Neural cell (in vitro differentiated cells): Measurements from ENCODE around the gene TMEM164. TPM values are rescaled to one million over a fixed set of nuclear protein-coding genes. Genes with fewer than 3 reads are reported as not detected.

Experiments used
- H2AFZ ChIP-seq: fragments of 200-600, 300-800 bp; sonication (generic), shearing (Covaris generic); 2 replicates; pipeline ENCODE4 v1.6.0; 2014; ENCODE audit warnings: low read depth, mild to moderate bottlenecking, antibody characterized with exemption, low read length, moderate library complexity
- H3F3A ChIP-seq: fragments of 200-600 bp; shearing (Covaris generic); 2 replicates; pipeline ENCODE4 v1.6.1; 2016; ENCODE audit warnings: mild to moderate bottlenecking, moderate library complexity, mixed read lengths, antibody characterized with exemption, low read length; ENCODE audit not compliant: insufficient read depth, poor library complexity, severe bottlenecking
- H3K27ac ChIP-seq: fragments of 200-600, 300-800 bp; sonication (generic), shearing (Covaris generic); 2 replicates; pipeline ENCODE4 v1.5.1; 2014; ENCODE audit warnings: mild to moderate bottlenecking, low read length, moderate library complexity
- H3K27me3 ChIP-seq: fragments of 300-800, 200-600 bp; sonication (generic), shearing (Covaris generic); 2 replicates; pipeline ENCODE4 v1.6.0; 2014; ENCODE audit warnings: mild to moderate bottlenecking, low read depth, low read length, moderate library complexity; ENCODE audit not compliant: insufficient read depth
- H3K36me3 ChIP-seq: fragments of 300-800, 200-600 bp; sonication (generic), shearing (Covaris generic); 2 replicates; pipeline ENCODE4 v1.5.1; 2014; ENCODE audit warnings: mild to moderate bottlenecking, antibody characterized with exemption, low read length, moderate library complexity; ENCODE audit not compliant: insufficient read depth
- H3K4me2 ChIP-seq: fragments of 300-800, 200-600 bp; sonication (generic), shearing (Covaris generic); 2 replicates; pipeline ENCODE4 v1.6.0; 2014; ENCODE audit warnings: mild to moderate bottlenecking, low read length
- H3K4me3 ChIP-seq: fragments of 300-800, 200-600 bp; sonication (generic), shearing (Covaris generic); 2 replicates; pipeline ENCODE4 v1.5.1; 2014; ENCODE audit warnings: mild to moderate bottlenecking, low read length, moderate library complexity
- H3K79me2 ChIP-seq: fragments of 200-600 bp; shearing (Covaris generic); replicated peaks from 2 replicates; pipeline ENCODE4 v1.6.0; 2014; ENCODE audit warnings: mild to moderate bottlenecking, low read length, moderate library complexity; ENCODE audit not compliant: insufficient read depth
- H3K9ac ChIP-seq: fragments of 300-800, 200-600 bp; sonication (generic), shearing (Covaris generic); 2 replicates; pipeline ENCODE4 v1.6.1; 2016; ENCODE audit warnings: mild to moderate bottlenecking, low read length, mixed read lengths
- H3K9me2 ChIP-seq: fragments of 200-600 bp; shearing (Covaris generic); 2 replicates; pipeline ENCODE4 v1.6.1; 2016; ENCODE audit warnings: mild to moderate bottlenecking, low read length, mixed read lengths; ENCODE audit not compliant: insufficient read depth
- H3K9me3 ChIP-seq: fragments of 200-600, 300-800 bp; sonication (generic), shearing (Covaris generic); 2 replicates; pipeline ENCODE4 v1.6.1; 2016; ENCODE audit warnings: mild to moderate bottlenecking, mixed run types, low read length, moderate library complexity, mixed read lengths
- H4K20me1 ChIP-seq: fragments of 200-600 bp; shearing (Covaris generic); 2 replicates; pipeline ENCODE4 v1.6.1; 2016; ENCODE audit warnings: mild to moderate bottlenecking, mixed run types; ENCODE audit not compliant: insufficient read depth
- EP300 ChIP-seq: fragments of 450-650 bp; conservative IDR thresholded peaks from 2 replicates; pipeline ENCODE4 v1.6.1; 2014; ENCODE audit warnings: antibody characterized with exemption, mild to moderate bottlenecking, moderate library complexity; ENCODE audit not compliant: poor library complexity, severe bottlenecking
- EZH2 ChIP-seq: fragments of 200-600, 300-800 bp; shearing (Covaris generic), sonication (generic); IDR thresholded peaks from 2 replicates; pipeline ENCODE4 v1.6.1; 2014; ENCODE audit warnings: antibody characterized with exemption, low read length, borderline replicate concordance, mild to moderate bottlenecking; ENCODE audit not compliant: insufficient read depth, poor library complexity, severe bottlenecking
- MXI1 ChIP-seq: fragments of 450-650 bp; conservative IDR thresholded peaks from 2 replicates; pipeline ENCODE4 v1.6.1; 2014; ENCODE audit warnings: antibody characterized with exemption, mild to moderate bottlenecking; ENCODE audit not compliant: poor library complexity, severe bottlenecking
- POLR2AphosphoS5 ChIP-seq: IDR thresholded peaks from 2 replicates; pipeline ENCODE4 v1.6.1; 2012
- RAD21 ChIP-seq: fragments of 450-650 bp; conservative IDR thresholded peaks from 2 replicates; pipeline ENCODE4 v1.6.1; 2014; ENCODE audit warnings: antibody characterized with exemption, mild to moderate bottlenecking, moderate library complexity
- SMC3 ChIP-seq: fragments of 450-650 bp; conservative IDR thresholded peaks from 2 replicates; pipeline ENCODE4 v1.6.1; 2014; ENCODE audit warnings: antibody characterized with exemption, mild to moderate bottlenecking, moderate library complexity; ENCODE audit not compliant: poor library complexity
- TAF1 ChIP-seq: IDR thresholded peaks from 2 replicates; pipeline ENCODE4 v1.6.1; 2012; ENCODE audit warnings: low read depth
- polyA plus RNA-seq: library from polyadenylated mRNA; depleted of rRNA; stranded (reverse); fragments of >200 nt; gene quantifications from 2 replicates; pipeline ENCODE4 v1.2.3, GENCODE V29; 2014
- TF ChIP-seq, protein P1 (sequence below): fragments of 450-650 bp; IDR thresholded peaks from 2 replicates; pipeline ENCODE4 v1.5.1; 2014; ENCODE audit warnings: antibody characterized with exemption, mild to moderate bottlenecking, moderate library complexity; ENCODE audit not compliant: poor library complexity, severe bottlenecking
- TF ChIP-seq, protein P2 (sequence below): IDR thresholded peaks from 2 replicates; pipeline ENCODE4 v1.6.1; 2012; ENCODE audit warnings: borderline replicate concordance

Gene TMEM164
- polyA plus RNA-seq, 1 donor from 2014 or later, result 52.8 TPM

DNA sequence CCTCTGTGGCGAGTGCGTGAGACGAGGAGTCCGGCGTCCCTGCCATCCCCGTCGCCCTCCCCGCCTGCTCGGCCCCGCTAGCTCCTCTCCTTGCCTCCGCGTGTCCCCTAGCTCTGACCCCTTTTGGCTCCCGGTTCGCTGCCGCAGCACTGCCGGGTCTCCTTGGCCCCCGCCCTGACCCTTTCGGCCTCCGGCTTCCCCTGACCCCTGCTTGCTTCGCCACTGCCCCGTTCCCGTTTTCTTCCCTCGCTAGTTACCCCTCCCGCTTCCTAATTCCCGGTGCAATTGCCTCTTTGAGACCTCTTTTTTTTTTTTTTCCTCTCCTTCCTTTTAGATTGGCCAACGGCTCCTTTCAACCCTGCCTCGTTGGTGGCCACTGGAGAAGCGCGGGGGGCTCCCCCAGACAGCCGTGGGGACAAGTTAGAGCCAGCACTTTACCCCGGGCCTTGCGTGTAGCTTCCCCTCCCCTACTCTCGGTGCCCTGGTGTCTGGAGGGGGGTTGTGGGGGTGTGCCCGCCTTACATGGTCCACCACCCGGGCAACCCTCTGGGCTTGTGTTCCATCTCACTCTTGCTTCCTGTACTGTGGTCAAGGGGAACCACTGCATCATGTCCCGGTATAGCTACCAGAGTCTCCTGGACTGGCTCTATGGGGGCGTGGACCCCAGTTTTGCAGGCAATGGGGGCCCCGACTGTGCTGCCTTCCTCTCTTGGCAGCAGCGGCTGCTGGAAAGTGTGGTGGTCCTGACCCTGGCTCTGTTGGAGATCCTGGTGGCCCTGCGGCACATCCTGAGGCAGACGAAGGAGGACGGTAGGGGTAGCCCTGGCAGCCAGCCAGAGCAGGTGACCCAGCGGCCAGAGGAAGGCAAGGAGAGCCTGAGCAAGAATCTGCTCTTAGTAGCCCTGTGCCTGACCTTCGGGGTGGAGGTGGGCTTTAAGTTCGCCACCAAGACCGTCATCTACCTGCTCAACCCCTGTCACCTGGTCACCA is 548 bp downstream of the TMEM164 start:
- Histone ChIP-seq H3K9me3 (no peaks in the 10 kb centered on the region), H3K27ac (no peak overlapping the region), H3K9ac (peak overlapping the region; percentile 67), H3K4me3 (peak overlapping the region; percentile 74), H3K27me3 (no peaks in the 10 kb centered on the region), H3K4me2 (peak overlapping the region; percentile 14), H3K36me3 (no peaks in the 10 kb centered on the region), H3K79me2 (no peaks in the 10 kb centered on the region), H3K9me2 (no peaks in the 10 kb centered on the region), H4K20me1 (no peaks in the 10 kb centered on the region), H3F3A (no peaks in the 10 kb centered on the region), H2AFZ (no peak overlapping the region)
- TF ChIP-seq, protein P1, sequence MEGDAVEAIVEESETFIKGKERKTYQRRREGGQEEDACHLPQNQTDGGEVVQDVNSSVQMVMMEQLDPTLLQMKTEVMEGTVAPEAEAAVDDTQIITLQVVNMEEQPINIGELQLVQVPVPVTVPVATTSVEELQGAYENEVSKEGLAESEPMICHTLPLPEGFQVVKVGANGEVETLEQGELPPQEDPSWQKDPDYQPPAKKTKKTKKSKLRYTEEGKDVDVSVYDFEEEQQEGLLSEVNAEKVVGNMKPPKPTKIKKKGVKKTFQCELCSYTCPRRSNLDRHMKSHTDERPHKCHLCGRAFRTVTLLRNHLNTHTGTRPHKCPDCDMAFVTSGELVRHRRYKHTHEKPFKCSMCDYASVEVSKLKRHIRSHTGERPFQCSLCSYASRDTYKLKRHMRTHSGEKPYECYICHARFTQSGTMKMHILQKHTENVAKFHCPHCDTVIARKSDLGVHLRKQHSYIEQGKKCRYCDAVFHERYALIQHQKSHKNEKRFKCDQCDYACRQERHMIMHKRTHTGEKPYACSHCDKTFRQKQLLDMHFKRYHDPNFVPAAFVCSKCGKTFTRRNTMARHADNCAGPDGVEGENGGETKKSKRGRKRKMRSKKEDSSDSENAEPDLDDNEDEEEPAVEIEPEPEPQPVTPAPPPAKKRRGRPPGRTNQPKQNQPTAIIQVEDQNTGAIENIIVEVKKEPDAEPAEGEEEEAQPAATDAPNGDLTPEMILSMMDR, result no peak
- TF ChIP-seq MXI1, result no peak
- TF ChIP-seq, protein P2, sequence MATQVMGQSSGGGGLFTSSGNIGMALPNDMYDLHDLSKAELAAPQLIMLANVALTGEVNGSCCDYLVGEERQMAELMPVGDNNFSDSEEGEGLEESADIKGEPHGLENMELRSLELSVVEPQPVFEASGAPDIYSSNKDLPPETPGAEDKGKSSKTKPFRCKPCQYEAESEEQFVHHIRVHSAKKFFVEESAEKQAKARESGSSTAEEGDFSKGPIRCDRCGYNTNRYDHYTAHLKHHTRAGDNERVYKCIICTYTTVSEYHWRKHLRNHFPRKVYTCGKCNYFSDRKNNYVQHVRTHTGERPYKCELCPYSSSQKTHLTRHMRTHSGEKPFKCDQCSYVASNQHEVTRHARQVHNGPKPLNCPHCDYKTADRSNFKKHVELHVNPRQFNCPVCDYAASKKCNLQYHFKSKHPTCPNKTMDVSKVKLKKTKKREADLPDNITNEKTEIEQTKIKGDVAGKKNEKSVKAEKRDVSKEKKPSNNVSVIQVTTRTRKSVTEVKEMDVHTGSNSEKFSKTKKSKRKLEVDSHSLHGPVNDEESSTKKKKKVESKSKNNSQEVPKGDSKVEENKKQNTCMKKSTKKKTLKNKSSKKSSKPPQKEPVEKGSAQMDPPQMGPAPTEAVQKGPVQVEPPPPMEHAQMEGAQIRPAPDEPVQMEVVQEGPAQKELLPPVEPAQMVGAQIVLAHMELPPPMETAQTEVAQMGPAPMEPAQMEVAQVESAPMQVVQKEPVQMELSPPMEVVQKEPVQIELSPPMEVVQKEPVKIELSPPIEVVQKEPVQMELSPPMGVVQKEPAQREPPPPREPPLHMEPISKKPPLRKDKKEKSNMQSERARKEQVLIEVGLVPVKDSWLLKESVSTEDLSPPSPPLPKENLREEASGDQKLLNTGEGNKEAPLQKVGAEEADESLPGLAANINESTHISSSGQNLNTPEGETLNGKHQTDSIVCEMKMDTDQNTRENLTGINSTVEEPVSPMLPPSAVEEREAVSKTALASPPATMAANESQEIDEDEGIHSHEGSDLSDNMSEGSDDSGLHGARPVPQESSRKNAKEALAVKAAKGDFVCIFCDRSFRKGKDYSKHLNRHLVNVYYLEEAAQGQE, result no peak

DNA sequence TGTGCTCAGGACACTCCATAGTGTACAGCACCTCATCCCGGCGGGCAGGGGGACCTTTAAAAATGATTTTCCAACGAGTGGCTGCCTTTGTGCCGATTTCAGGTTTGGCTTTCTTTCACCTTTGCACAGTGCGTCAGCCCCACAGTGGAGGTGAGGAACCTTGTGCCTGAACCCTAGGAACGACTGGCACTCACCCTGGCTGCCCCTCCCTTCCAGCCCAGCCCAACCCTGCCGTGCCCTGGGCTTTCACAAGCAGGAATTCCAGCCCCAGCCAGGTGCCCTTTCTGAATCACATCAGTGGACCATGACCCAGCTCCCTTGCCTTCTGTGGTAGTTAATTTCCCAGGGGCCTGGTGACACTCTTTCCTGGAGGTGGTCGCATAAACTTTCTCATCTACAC is 1.3 kb downstream of the TMEM164 start:
- H4K20me1 ChIP-seq, result no peaks in the 10 kb centered on the region
- H2AFZ ChIP-seq, result no peak overlapping the region
- H3K27ac ChIP-seq, result no peak overlapping the region
- H3K9ac ChIP-seq, result no peak overlapping the region
- no peaks in the 10 kb centered on the region for H3K9me2 ChIP-seq
- no peaks in the 10 kb centered on the region for H3F3A ChIP-seq
- H3K36me3 ChIP-seq, result no peaks in the 10 kb centered on the region
- TF ChIP-seq TAF1, result no peak
- TF ChIP-seq, protein P1, result no peak
- TF ChIP-seq MXI1, result no peak
- no peak for TF ChIP-seq EZH2
- no peak for TF ChIP-seq POLR2AphosphoS5
- TF ChIP-seq, protein P2, result no peak
- no peak for TF ChIP-seq RAD21
- TF ChIP-seq SMC3, result no peak
- no peak for TF ChIP-seq EP300
- H3K4me3 ChIP-seq, result peak overlapping the region; percentile 74
- H3K4me2 ChIP-seq, result no peak overlapping the region
- no peaks in the 10 kb centered on the region for H3K9me3 ChIP-seq
- no peaks in the 10 kb centered on the region for H3K79me2 ChIP-seq
- no peaks in the 10 kb centered on the region for H3K27me3 ChIP-seq
